ENCODE data around the gene HMGXB3.

GRCh38 chr5:149969181-149969930 lies 31.2 kb upstream of the HMGXB3 start:
- TF ChIP-seq CTCF (conservative IDR thresholded peaks at IDR 0.05; ENCODE audit: low read length) (no peak), EZH2phosphoT487 (IDR thresholded peaks at IDR 0.05; ENCODE audit: borderline replicate concordance, low read depth, low read length) (no peak)
